ENCODE measurements around the gene PLEKHA6.

PLEKHA6 gene

GRCh38 chr1:204194080-204194479, 165.6 kb downstream of the PLEKHA6 start:
- DNase-seq (ENCODE audit: low read depth in 2 of 3, low spot score in 1 of 3) = no peak

GRCh38 chr1:204192589-204193352, 167.0 kb downstream of the PLEKHA6 start:
- DNase-seq (ENCODE audit: low read depth in 2 of 3, low spot score in 1 of 3) = no peak

- no peak for DNase-seq (ENCODE audit: low read depth in 2 of 3, low spot score in 1 of 3)
Measured at GRCh38 chr1:204192046-204192445, 167.7 kb downstream of the PLEKHA6 start.

- DNase-seq (ENCODE audit: low read depth in 2 of 3, low spot score in 1 of 3) = no peak
Measured at GRCh38 chr1:204191456-204191855, 168.3 kb downstream of the PLEKHA6 start.

GRCh38 chr1:204190212-204191211, 169.2 kb downstream of the PLEKHA6 start:
- DNase-seq (ENCODE audit: low read depth in 2 of 3, low spot score in 1 of 3) = no peak

GRCh38 chr1:204188959-204189639, 170.6 kb downstream of the PLEKHA6 start:
- DNase-seq (ENCODE audit: low read depth in 2 of 3, low spot score in 1 of 3) = no peak

- DNase-seq (ENCODE audit: low read depth in 2 of 3, low spot score in 1 of 3) = no peak
Measured at GRCh38 chr1:204186597-204186996, 173.1 kb downstream of the PLEKHA6 start.

GRCh38 chr1:204181116-204181515, 178.6 kb downstream of the PLEKHA6 start:
- DNase-seq (ENCODE audit: low read depth in 2 of 3, low spot score in 1 of 3) = no peak

- no peak for DNase-seq (ENCODE audit: low read depth in 2 of 3, low spot score in 1 of 3)
Measured at GRCh38 chr1:204180133-204180532, 179.6 kb downstream of the PLEKHA6 start.

GRCh38 chr1:204178487-204179281, 181.0 kb downstream of the PLEKHA6 start:
- no peak for DNase-seq (ENCODE audit: low read depth in 2 of 3, low spot score in 1 of 3)

- DNase-seq (ENCODE audit: low read depth in 2 of 3, low spot score in 1 of 3) = no peak
Measured at GRCh38 chr1:204177133-204177532, 182.6 kb downstream of the PLEKHA6 start.

GRCh38 chr1:204176049-204176448, 183.7 kb downstream of the PLEKHA6 start:
- no peak for DNase-seq (ENCODE audit: low read depth in 2 of 3, low spot score in 1 of 3)

- DNase-seq (ENCODE audit: low read depth in 2 of 3, low spot score in 1 of 3) = no peak
Measured at GRCh38 chr1:204174958-204175357, 184.8 kb downstream of the PLEKHA6 start.

GRCh38 chr1:204172404-204173029, 187.2 kb downstream of the PLEKHA6 start:
- DNase-seq (ENCODE audit: low read depth in 2 of 3, low spot score in 1 of 3) = no peak

- DNase-seq (ENCODE audit: low read depth in 2 of 3, low spot score in 1 of 3) = no peak
Measured at GRCh38 chr1:204171751-204172178, 188.0 kb downstream of the PLEKHA6 start.

GRCh38 chr1:204170494-204171155, 189.1 kb downstream of the PLEKHA6 start:
- no peak for DNase-seq (ENCODE audit: low read depth in 2 of 3, low spot score in 1 of 3)

GRCh38 chr1:204169858-204170257, 189.9 kb downstream of the PLEKHA6 start:
- DNase-seq (ENCODE audit: low read depth in 2 of 3, low spot score in 1 of 3) = no peak

Data from stimulated activated CD4-positive, alpha-beta T cell treated with anti-CD3 and anti-CD28 coated beads, Interleukin-12 subunit alpha, Interleukin-12 subunit beta, amount 100 ng/mL, for 48 hours (primary cell).